Measurements from ENCODE around the gene YPEL3.

YPEL3 gene

DNA sequence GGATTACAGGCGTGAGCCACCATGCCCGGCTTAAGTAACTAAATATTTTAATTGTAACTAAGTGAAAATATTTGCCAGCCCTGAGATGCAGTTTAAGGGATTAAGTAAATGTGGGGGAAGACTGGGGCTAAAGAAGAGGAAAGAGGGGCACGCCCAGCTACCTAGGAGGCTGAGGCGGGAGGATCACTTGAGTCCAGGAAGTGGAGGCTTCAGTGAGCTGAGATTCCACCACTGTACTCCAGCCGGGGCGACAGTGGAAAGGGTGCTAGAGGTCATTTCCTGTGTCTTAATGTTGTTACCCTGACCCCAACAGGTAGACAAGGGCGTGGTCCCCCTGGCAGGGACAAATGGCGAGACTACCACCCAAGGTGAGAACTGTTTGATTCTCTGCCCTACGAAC, 27.7 kb downstream of the YPEL3 start:
- DNase-seq: no peak

DNA sequence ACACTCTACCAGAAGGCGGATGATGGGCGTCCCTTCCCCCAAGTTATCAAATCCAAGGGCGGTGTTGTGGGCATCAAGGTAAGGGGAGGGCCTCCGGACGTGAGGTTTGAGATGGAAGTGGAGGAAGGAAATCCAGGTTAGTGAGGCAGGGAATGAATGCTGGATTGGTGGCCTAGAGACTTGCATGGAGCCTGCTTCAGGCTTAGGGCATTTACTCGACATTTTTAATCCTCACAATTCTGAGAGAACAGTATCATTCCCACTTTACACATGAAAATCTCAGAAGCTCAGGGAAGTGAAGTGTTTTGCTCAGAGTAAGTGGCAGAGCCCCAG, 28.5 kb downstream of the YPEL3 start:
- no peak for DNase-seq

DNA sequence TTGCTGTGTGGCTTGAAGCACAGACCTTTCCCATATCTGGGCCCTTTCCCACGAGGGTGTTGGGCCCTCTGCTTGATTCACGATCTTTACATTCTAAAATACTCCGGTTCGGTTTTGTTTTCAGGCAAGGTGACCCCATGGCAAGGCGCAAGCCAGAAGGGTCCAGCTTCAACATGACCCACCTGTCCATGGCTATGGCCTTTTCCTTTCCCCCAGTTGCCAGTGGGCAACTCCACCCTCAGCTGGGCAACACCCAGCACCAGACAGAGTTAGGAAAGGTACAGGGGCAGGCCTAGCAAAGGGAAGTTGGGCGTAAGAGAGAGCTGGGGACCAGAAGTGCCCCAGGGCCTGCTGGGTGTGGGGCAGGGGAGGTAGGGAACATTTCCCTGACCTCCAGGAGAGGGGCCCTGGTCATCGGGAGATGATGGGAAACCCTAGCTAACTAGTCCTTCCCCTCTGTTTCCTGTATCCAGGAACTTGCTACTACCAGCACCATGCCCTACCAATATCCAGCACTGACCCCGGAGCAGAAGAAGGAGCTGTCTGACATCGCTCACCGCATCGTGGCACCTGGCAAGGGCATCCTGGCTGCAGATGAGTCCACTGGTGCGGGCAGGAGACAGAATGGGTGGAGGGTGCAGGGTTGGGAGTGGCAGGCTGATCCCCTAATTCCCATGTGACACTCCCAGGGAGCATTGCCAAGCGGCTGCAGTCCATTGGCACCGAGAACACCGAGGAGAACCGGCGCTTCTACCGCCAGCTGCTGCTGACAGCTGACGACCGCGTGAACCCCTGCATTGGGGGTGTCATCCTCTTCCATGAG, 29.0 kb downstream of the YPEL3 start:
- DNase-seq: no peak

DNA sequence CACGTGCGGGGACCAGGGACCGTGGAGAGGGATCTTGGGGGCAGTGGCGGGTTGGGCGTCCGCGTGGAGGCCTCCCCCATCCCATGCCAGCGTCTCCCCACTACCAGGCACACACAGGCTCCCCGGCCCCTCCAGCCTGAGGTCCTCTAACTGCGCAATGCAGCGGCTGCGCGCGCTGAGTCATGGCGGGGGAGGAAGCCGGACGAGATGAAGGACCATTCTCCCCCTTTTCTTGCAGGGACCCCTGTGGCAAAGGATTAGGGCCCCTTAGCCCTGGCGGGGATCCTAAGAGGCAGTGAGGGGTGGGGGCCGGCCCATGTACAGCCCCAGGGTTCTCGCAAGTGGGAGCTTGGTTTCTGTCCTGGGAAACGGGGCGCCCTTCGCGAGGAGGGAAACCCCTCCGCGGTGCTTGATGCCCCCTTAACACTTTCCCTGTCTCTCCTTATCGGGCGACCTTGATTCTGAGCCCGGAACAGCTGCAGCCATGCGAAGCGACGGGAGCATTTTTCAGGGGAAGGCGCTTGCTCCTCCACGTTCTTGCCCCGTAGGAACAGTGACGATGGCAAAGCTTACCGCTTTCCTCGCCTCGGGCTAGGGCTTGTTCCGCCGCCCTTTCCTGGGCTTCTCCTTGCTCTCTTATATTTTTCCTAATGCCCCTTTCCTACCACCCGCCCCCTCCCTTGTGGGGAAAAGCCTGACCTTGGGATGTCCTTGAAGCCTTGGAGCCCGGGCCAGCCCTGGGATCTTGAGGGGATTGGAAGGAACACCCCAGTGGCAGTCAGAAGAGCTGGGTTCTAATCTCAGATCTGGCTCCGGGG, 29.9 kb downstream of the YPEL3 start:
- DNase-seq: no peak

DNA sequence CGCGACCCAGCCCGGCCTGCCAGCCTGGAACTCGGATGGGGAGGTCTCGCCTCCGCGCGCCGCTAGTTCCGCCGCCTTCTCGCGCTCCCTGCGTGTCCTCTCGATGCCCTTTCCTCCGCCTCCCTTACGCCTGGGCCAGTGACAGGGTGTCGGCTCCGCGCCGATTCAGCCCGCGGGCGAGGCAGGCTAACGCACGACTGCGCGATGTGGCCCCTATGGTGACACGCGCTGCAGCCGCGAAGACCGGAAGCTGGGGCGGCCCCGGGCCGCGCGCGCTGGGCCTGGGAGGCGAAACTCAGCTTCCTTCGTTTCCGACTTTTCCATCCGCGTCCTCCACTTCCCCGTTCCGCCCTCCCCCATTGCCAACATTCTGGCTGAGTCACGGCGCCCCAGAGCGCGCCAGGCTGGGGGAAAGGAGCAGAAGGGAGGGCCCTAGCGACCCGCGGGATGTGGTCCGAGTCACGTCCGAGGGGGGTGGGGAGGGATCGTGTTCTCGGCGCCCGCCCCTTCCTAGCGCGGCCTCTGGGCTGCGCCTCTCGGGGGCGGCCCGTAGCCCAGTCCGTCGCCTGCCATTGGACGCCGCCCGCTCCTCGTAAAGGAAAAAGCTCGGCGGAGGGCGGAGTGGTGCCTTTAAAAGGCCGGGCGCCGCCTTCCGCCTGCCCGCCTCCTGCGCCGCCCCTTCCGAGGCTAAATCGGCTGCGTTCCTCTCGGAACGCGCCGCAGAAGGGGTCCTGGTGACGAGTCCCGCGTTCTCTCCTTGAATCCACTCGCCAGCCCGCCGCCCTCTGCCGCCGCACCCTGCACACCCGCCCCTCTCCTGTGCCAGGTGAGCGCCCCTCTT, 30.7 kb downstream of the YPEL3 start, which contains the start of gene ALDOA:
Gene ALDOA, plus strand, starts transcription at position 659 of the 841 bp plus-strand sequence. CDS start 1,138 bp downstream, outside the sequence.
- DNase-seq: peak; percentile 79

DNA sequence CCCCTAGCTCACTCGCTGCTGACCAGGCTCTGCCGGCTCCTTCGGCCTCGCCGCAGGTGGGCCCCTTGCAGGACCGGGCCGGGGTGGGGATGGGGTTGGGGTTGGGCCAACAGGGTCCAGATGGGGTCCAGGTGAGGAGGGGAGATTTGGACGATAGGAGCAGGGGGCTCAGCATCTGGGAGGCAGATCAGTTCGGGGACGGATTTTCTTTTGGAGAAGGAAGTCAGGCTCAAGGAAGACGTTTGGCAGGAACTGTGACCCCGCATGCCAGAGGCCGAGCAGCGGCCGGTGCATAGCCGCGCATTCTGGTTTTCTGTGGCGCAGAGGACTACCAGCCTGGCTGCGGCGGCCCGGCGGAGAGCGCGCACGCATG, 31.3 kb downstream of the YPEL3 start:
- no peak for DNase-seq

DNA sequence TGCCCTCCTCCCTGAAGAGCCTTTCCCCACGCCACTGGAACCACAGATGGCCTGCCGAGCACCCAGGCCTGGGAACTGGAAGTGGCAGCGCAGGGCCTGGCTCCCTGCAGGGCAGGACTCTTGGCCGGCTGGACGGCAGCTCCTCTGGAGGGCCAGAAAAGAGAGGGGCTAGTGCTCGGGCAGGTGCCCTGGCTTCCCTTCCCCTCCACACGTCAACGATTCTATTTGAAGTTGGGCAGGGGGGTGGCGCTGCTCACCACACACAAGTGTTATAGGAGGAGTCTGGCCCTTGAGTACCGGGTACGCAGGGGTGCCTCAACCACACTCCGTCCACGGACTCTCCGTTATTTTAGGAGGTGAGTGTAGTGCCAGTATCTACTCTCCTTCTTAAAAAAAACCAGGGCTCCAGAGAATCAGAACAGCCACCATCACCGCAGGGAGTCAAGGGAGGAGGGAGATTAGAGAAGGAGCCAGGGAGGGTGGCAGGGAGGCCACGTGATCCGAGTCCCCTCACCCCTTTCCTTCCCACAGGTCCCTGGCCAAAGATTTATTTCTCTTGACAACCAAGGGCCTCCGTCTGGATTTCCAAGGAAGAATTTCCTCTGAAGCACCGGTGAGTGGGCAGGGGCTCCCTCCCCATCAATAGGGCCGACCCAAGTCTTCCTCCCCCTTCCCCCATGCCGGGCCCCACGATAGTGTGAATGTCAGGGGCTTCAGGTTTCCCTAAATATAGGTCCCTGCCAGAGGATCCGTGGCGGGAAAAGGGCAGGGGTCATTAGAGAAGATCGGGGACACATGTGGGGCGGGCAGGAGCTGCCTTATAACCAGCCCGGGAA, 31.9 kb downstream of the YPEL3 start:
- no peak for DNase-seq

DNA sequence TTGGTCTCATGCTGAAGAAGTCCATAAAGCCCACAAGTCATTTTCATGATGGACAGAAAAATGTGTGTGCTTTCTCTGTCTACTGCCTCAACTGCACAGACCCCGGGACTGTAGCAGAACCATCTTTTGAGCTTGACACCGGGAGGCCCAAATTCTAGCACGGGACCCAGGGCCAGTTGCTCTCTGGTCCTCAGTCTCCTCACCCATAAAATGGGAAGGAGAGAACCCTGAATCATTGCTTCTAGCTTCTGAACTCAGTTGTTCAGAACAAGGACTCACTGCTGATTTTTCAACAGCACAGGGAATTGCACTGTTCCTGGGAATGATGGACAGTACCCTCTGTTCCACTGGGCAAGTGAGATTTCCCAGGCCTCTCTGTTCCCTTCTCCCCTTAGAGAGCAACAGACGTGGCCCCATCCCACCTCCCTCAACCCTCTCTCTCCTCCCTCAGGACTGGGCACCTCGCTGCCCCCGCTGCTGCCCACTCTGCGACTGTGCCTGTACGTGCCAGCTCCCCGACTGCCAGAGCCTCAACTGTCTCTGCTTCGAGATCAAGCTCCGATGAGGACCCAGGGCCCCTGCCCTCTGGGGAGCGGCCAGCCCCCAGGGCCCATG, 32.6 kb downstream of the YPEL3 start:
- no peak for DNase-seq

DNA sequence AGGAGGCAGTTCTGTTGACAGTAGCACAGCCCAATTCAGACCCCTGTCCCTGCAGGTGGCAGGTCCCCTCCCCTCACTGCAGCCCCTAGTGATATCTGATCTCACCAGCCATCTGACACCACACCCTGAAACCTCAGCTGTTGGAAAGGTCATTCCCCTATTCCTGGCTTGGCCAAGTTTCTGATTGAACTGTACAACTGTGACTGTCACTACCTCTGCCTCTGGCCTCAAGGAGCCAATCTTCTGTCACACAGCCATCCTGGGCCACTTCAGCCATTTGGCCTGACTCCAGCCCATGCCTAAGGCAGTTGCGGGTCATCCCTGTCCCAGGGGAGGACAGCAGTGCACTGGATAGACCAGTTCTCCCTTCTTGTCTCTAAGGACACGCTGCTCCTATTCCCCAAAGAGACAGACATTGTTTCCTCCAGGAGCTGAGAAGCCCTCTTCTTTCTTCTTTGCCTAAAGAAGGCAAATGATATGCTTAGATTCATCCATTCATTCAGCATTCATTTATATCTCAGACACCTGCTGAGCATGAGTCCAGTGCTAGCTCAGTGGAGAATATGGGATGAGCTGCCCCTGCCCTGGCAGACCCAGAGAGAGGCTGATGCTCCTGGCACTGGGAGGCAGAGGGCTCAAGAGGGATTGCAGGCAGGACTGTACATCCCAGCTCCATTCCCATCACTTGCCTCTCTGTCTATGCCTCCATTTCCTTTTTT, 35.0 kb downstream of the YPEL3 start:
- no peak for DNase-seq

DNA sequence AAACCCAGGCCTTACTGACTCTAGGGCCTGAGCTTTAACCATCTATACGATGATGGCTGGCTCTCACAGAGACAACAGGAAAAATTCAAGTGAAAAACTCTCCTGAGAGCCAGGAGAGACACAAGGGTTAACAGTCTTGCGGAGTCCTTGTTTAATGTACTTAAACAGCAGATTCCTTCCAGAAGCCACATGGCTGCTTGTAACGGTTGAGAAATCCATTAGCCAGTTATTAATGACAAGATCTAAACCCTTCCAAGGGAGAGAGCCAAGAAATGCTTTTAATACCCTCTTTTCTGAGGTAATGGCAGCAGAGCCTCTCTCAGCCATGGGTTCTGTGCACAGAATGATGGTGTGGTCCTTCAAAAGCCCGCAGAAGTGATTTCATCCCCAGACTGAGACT, 35.7 kb downstream of the YPEL3 start:
- DNase-seq: no peak

DNA sequence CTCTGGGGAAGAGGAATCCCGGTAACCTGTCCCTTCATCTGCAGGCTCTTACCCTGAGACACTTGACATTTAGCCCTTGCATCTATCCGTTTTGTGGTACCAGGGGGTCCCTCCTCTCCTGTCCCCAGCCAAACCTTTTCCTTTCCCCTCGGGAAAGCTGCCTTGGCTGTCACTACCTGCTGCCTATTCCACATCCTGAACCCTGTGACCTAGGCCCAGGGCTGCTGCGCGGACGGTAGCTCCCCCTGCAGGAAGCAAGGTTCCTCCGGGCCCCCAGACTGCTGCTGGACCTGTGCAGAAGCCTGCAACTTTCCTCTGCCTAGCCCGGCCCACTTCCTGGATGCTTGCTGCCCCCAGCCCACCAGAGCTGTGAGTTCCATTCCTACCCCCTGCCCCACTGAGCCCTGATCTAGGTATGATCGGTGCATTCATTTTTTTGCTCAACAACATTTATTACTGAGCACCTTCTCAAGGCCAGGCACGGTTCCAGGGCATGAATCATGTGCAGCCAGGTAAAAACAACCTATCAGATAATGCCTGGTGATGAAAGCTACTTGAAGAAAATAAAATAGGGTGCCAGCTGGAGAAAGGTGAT, 41.0 kb downstream of the YPEL3 start:
- DNase-seq: no peak

DNA sequence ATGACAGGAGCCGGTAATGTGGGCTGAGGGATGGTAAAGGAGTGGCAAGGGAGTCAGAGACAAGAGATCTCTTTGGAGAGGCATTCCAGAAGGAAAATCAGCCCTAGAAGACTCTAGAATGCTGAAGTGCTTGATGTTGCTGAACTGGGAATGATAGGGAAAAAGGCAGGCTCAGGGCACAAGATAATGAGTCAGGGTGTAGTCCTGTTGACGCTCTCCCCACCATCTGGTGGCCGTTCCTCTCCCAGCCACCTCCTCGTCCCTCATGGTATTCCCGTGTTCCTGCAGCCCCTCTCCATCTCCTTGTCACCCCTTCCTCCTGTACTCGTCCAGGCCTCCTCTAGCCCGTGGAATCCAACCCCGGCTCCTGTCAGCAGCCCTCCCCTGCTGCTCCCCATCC, 41.6 kb downstream of the YPEL3 start:
- DNase-seq: no peak

DNA sequence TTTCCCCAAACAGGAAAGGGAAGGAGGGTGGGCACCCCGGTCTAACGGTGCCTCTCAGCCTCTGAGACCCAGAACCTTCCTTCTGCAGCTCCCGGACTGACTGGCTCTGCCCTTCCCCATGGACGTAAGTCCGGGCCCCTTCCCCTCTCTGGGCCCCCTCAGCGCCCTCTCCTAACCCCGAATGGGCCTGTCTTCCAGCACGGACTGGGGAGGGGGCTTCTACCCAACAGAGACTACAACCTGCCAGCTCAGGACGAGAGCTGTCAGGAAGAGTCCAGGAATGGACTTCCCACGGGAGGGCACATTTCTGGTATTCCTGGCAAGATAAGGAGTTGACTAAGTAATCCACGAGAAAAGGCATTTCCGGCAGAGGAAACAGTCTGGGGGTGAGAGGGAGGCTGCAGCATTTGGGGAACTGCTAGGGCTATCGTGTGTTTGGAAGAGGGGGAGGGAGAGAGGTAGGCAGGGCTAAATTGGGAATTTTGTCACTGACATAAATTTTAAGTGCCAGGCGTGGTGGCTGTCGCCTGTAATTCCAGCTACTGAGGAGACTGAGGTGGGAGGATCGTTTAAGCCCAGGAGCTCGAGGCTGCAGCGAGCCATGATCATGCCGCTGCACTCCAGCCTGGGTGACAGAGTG, 42.5 kb downstream of the YPEL3 start:
- DNase-seq: no peak

DNA sequence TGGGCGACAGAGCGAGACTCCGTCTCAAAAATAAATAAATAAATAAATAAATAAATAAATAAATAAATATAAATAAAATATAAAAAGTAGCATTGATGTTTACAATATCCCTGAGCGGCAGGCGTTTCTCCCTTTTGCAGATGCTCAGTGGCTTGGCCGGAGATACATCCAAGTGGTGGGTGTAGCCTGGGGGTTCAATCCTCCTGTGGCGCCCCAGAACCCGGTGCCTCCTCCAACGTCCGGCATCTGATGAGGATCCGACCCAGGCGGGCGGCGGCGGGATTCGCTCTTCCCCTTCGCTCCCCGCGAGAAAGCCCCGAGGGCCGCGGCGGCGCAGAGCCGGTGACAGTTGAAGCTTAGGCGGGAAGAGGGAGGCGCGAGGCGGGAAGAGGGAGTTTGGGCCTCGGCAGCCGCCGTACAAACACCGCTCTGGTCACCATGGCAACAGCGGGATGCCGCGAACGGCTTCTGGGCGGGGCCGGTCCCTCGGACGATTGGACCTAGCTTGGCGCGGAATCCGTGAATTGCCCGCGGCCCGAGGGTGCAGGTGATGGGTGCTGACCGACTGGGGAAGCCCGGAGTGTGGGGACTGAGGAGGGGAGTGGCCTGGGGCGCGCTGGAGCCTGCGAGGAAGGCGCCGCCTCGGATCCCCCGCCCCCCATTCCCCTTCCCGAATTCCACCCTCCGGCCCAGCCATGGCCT, 43.2 kb downstream of the YPEL3 start:
- peak; percentile 44 for DNase-seq

DNA sequence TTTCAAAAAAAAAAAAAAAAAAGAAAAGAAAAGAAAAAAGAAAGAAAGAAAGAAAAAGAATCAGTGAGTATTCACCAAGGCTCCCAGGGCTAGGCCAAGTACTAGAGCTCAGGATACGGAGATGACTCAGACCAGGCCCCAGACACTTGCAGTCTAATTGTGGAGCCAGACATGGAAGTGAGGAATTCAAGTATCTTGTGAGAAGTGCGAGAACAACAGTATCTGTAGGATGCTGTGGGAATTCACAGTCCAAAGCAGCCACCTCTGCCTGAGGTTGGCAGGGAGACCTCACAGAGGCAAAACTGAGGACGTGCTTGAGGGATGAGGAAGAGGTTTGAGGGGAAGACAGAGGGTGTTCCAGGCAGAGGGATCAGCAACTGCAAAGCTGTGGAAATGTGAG, 44.5 kb downstream of the YPEL3 start:
- no peak for DNase-seq

DNA sequence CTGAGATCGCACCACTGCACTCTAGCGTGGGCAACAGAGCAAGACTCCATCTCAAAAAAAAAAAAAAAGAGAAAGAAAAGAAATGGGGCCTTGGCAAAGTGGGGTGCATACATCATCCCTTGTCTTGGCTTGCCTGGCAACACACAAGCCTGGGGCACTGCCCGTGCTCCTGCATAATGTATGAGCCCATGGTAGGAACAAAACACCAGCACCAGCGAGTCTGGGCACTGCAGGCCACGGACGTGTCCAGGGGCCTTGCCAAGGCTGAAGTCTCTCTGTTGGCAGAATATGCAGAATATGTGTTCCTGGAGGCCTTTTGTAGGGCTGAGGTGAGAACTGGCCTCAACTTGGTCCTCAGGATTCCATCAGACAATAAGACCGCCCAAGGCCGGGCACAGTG, 46.1 kb downstream of the YPEL3 start:
- DNase-seq: no peak

DNA sequence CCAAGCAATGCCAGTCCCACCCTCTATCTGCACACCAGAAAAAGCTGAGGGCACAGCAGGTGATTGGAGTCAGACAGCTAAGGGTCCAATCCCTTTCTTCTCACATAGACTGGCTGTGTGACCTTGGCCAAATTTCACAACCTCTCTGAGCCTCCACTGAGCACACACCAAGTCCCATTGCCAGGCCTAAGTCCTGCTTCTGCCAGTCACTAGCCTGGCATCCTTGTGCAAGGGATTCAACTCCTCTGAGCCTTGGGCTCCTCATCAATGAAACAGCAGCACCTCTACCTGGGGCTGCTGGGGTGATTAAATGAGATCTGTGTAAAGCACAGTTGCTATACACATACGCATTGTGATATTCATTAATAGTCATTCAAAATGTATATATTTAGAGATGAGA, 49.4 kb downstream of the YPEL3 start:
- DNase-seq: no peak

DNA sequence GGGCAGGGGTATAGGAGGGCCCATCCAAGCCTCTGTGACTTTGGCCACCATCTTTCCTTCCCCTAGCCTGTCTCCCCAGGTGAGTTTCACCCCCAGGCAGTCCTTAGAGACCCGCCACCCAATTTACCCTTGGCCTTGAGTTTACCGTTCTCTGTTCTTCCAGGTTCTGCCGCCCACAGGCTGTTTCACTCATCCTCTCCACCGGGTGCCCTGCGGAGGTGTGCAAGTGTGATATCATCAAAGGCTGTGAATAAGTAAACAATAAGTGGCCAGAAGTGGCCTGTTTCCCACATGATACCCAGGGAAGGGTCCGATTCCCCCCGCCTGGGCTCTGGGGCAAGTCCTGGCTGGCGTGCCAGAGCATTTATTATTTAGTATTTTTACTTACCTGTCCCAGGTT, 49.8 kb downstream of the YPEL3 start:
- no peak for DNase-seq

All from NCI-H1436 treated with DMSO at 0.1 percent for 48 hours (cell line).